K562 (cell line): Measurements from ENCODE around the gene TTLL11. TPM values are rescaled to one million over a fixed set of nuclear protein-coding genes. Genes with fewer than 3 reads are reported as not detected.

ENCODE experiments used
- ATAC-seq: fragments of 200-7000 bp; cut with Tn5 transposase; 3 replicates; pipeline ENCODE4 v1.9.1; 2020; ENCODE audit warnings: moderate library complexity
- BruUV-seq: library from RNA; stranded (reverse); fragments of 400-500 nt; replicated peaks from 2 replicates; lab custom pipeline; 2021; lab: Mats Ljungman, UMichigan
- CTCF ChIA-PET: fragments of 300-600 bp; formaldehyde crosslinking; extraction: SDS; loops from one replicate; lab custom pipeline; 2021; ENCODE audit warnings: low intra/inter-chr PET ratio; lab: Yijun Ruan, JAX
- POLR2A ChIA-PET: fragments of 300-600, 350-650 bp; sonication (Branson Sonifier 250); formaldehyde crosslinking; extraction: SDS; loops from one replicate; lab custom pipeline; 2021; ENCODE audit warnings: antibody characterized with exemption, inconsistent platforms; lab: Yijun Ruan, JAX
- DNase-seq, 4 experiments: peaks; one replicate each; pipeline versions ENCODE4 v3.0.0 to v3.0.0-alpha.2; 2011 to 2018; ENCODE audit warnings: low spot score in 3 of 4, mixed read lengths in 3 of 4; ENCODE audit errors: extremely low read depth in 1 of 4
- FAIRE-seq: peaks from 2 replicates; lab custom pipeline; 2011; peaks lifted over from hg19 to GRCh38; lab: Jason Lieb, UNC
- H2AFZ ChIP-seq: 2 replicates; pipeline ENCODE4 v1.6.0; 2011; ENCODE audit warnings: low read depth, low read length, control low read depth, inconsistent platforms
- H3K27ac ChIP-seq: fragments of 200-600 bp; 3 replicates; pipeline ENCODE4 v1.8.0; 2011; ENCODE audit warnings: low read depth, mild to moderate bottlenecking, control low read depth, inconsistent platforms, low read length, moderate library complexity, mixed read lengths; ENCODE audit errors: extremely low read depth
- H3K27me3 ChIP-seq, 2 experiments: fragments of 300-600 bp in 1 of 2; 2 replicates in 1 of 2; 3 replicates in 1 of 2; pipeline versions ENCODE4 v1.6.0 to v1.8.0; 2011; ENCODE audit warnings: inconsistent platforms in 2 of 2, low read length in 2 of 2, mild to moderate bottlenecking in 1 of 2, mixed read lengths in 1 of 2, moderate library complexity in 1 of 2; ENCODE audit not compliant: control insufficient read depth in 2 of 2, insufficient read depth in 2 of 2
- H3K36me3 ChIP-seq: fragments of 300-600 bp; 3 replicates; pipeline ENCODE4 v1.8.0; 2011; ENCODE audit warnings: mild to moderate bottlenecking, low read length, inconsistent platforms; ENCODE audit not compliant: control insufficient read depth, insufficient read depth
- H3K4me1 ChIP-seq, 2 experiments: fragments of 200-600 bp in 1 of 2; replicated peaks in 1 of 2; 2 replicates in 1 of 2; 3 replicates in 1 of 2; pipeline versions ENCODE4 v1.5.1 to v1.8.0; 2011; ENCODE audit warnings: inconsistent platforms in 2 of 2, low read length in 2 of 2, mild to moderate bottlenecking in 1 of 2, mixed read lengths in 1 of 2, moderate library complexity in 1 of 2; ENCODE audit not compliant: control insufficient read depth in 2 of 2, insufficient read depth in 2 of 2
- H3K4me2 ChIP-seq: 2 replicates; pipeline ENCODE4 v1.6.1; 2011; ENCODE audit warnings: low read length, control low read depth, inconsistent platforms, mixed read lengths; ENCODE audit not compliant: insufficient read depth
- H3K4me3 ChIP-seq: fragments of 200-600 bp; sonication (generic), shearing (Covaris generic); 2 replicates; pipeline ENCODE4 v1.5.1; 2016; ENCODE audit warnings: control low read depth, inconsistent platforms
- H3K79me2 ChIP-seq: fragments of 200-600 bp; 3 replicates; pipeline ENCODE4 v1.8.0; 2011; ENCODE audit warnings: low read length, inconsistent platforms; ENCODE audit not compliant: control insufficient read depth, insufficient read depth
- H3K9ac ChIP-seq, 2 experiments: 2 replicates each; pipeline versions ENCODE4 v1.6.0 to v1.6.1; 2011; ENCODE audit warnings: low read depth in 2 of 2, low read length in 2 of 2, control low read depth in 1 of 2, inconsistent platforms in 1 of 2, mild to moderate bottlenecking in 1 of 2, mixed read lengths in 1 of 2; ENCODE audit not compliant: insufficient read depth in 1 of 2
- H3K9me1 ChIP-seq: one replicate; pipeline ENCODE4 v1.6.0; 2011; ENCODE audit warnings: inconsistent platforms, mild to moderate bottlenecking, low read length, moderate library complexity; ENCODE audit not compliant: control insufficient read depth, insufficient read depth
- H3K9me3 ChIP-seq: replicated peaks from 2 replicates; pipeline ENCODE4 v1.5.1; 2011; ENCODE audit warnings: low read depth, low read length, inconsistent platforms; ENCODE audit not compliant: control insufficient read depth, insufficient read depth
- H4K20me1 ChIP-seq: replicated peaks from 2 replicates; pipeline ENCODE4 v1.6.1; 2011; ENCODE audit warnings: low read length, inconsistent platforms, mixed read lengths; ENCODE audit not compliant: control insufficient read depth, insufficient read depth
- E2F3 ChIP-seq: fragments of 250-450 bp; sonication (Bioruptor Pico); IDR thresholded peaks from 2 replicates; pipeline ENCODE4 v1.4.0; 2020; ENCODE audit warnings: mild to moderate bottlenecking
- EWSR1 ChIP-seq: fragments of 450-650 bp; IDR thresholded peaks from 2 replicates; pipeline ENCODE4 v1.6.1; 2018; ENCODE audit warnings: borderline replicate concordance, mild to moderate bottlenecking, low read depth, moderate library complexity; ENCODE audit not compliant: partially characterized antibody
- FOXM1 ChIP-seq, 2 experiments: fragments of 450-650 bp in 1 of 2; sonication (generic) in 1 of 2; formaldehyde crosslinking in 1 of 2; IDR thresholded peaks; 2 replicates each; pipeline versions ENCODE4 v1.6.1 to v1.9.0; 2017 to 2022; ENCODE audit warnings: low read depth in 2 of 2, mild to moderate bottlenecking in 2 of 2, missing genetic modification reagents in 1 of 2, moderate library complexity in 1 of 2
- GATAD2A ChIP-seq: fragments of 450-650 bp; IDR thresholded peaks from 2 replicates; pipeline ENCODE4 v1.6.1; 2017
- GATAD2B ChIP-seq: fragments of 450-650 bp; IDR thresholded peaks from 2 replicates; pipeline ENCODE4 v1.6.1; 2017; ENCODE audit warnings: mild to moderate bottlenecking, borderline replicate concordance
- KHSRP ChIP-seq: fragments of 450-650 bp; IDR thresholded peaks from 2 replicates; pipeline ENCODE4 v1.6.1; 2017
- MAFF ChIP-seq: IDR thresholded peaks from 2 replicates; pipeline ENCODE4 v1.6.1; 2012; ENCODE audit warnings: low read length, improper control_type of control experiment
- ZKSCAN8 ChIP-seq: fragments of 200-800 bp; sonication (Bioruptor generic); IDR thresholded peaks from 2 replicates; pipeline ENCODE4 v1.6.1; 2016; ENCODE audit warnings: missing genetic modification characterization, missing compliant biosample characterization
- ZNF316 ChIP-seq: fragments of 450-650 bp; IDR thresholded peaks from 2 replicates; pipeline ENCODE4 v1.6.1; 2016
- WGBS: fragments of 100-300 bp; shearing (Covaris generic); methylation state at CpG from one replicate; pipeline ENCODE4 v1.1.6; 2016; ENCODE audit warnings: low coverage, mixed read lengths; ENCODE audit not compliant: insufficient coverage; ENCODE audit errors: missing lambda C conversion rate; 5-methylcytosine and 5-hydroxymethylcytosine counted together
- in situ Hi-C: fragments of 300-500 bp; cut with MboI; formaldehyde crosslinking; loops from 4 replicates; pipeline ENCODE4 v1.15.0; 2018; ENCODE audit warnings: inconsistent platforms, mixed read lengths
- intact Hi-C: fragments of 100-400 bp; cut with micrococcal nuclease; formaldehyde crosslinking; loops from 2 replicates; pipeline ENCODE4 v1.14.2; 2022
- polyA plus RNA-seq, 8 experiments: library from polyadenylated mRNA; depleted of rRNA in 4 of 8; stranded (reverse) in 5 of 8; unstranded in 3 of 8; fragments of >200 nt; fragmentation: Nextera tagmentation in 2 of 8; fragmentation: Illumina TruSeq in 1 of 8; extraction: Ambion mirVana in 2 of 8; extraction: Trizol in 1 of 8; gene quantifications; 2 replicates each; pipeline versions ENCODE4 v1.2.1 to v1.2.3, GENCODE V29; 2011 to 2014; ENCODE audit warnings: inconsistent platforms in 1 of 8, missing spikeins in 1 of 8
- total RNA-seq, 7 experiments: library from RNA; depleted of rRNA in 6 of 7; stranded (reverse); fragments of >200 nt in 6 of 7; fragmentation: Illumina TruSeq in 2 of 7; extraction: Trizol in 2 of 7; gene quantifications; 2 replicates each; pipeline versions ENCODE4 v1.2.1 to v1.2.3, GENCODE V29; 2011 to 2021; ENCODE audit warnings: low replicate concordance in 1 of 7
- TF ChIP-seq, protein P1 (sequence below): sonication (generic); formaldehyde crosslinking; IDR thresholded peaks from 2 replicates; pipeline ENCODE4 v1.8.0; 2022; ENCODE audit warnings: missing genetic modification reagents, mild to moderate bottlenecking, borderline replicate concordance

Gene TTLL11
- total and polyA plus RNA-seq, 9 of the 15 experiments (the other 6 are each of a cell fraction or from before 2014, with no cell fraction given), result 0.83 to 4.4 (median 2.7) TPM

DNA sequence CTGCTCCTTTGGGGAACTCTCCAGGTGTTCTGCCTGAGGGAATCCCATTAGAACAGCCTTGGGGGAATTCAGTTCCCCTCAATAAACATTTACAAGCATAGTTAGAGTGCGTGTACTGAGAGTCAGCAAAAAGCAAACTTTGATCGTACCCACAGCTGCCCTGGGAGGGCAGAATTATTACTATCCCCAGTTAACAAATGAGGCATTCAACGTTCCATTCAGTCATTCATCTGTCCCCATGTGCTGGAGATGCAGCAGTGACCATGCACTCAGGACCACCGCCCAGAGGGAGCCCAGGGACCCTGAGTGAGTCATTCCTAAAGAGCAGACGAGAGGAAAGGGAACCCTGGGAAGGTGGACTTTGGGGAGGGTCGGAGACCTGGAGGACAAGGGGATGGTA lies 19.1 kb upstream of the TTLL11 start (continued):
- TF ChIP-seq EWSR1, result no peak

DNA sequence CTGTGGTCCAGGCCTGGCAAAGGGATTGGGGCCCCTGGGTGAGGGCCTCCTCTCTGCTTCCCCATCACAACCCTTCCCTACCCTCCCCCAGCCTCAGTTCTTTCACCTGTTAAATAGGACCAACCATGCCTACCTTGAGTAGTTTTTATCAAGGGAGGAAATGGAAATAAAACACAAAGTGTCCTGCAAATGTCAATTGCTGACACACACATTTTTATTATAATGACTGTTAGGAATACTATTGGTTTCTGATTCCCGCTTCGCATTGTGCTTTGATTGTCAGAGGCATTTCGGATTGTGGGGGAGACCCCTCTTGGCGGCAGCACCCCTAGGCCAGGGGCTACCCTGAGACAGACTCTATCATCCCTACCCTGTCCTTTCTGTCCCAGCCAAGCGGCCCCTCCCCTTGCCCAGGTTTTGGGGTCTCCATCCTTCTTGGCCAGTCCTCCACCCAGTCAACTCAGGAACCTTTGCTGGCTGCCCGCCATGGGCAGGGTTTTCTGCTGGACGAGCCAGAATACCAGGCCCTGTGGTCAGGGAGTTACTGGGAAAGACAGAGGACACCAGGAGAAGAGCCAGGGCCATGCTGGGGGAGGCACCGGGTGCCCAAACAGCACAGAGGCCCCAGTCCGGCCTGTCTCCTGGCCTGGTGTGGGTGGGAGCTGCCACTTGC lies 18.4 kb upstream of the TTLL11 start:
- Histone ChIP-seq H3K9me1 (no peaks in the 10 kb centered on the region), H4K20me1 (no peaks in the 10 kb centered on the region; the same call in 1 of the 2 replicates), H3K79me2 (no peaks in the 10 kb centered on the region), H3K9ac (no peak overlapping the region), H3K27me3 (peaks cover 0 to 30% of the 10 kb centered on the region in 2 experiments; a peak in 3 of 5 replicates), H3K4me1 (no peaks in the 10 kb centered on the region), H3K36me3 (no peaks in the 10 kb centered on the region), H3K27ac (no peak overlapping the region), H3K4me2 (no peak overlapping the region), H3K9me3 (no peaks in the 10 kb centered on the region), H3K4me3 (no peak overlapping the region), H2AFZ (no peak overlapping the region)
- DNase-seq (no peak), ATAC-seq (no peak), FAIRE-seq (no peak)
- WGBS, result 7% methylated on average over 9 of the region's 9 CpGs
- POLR2A ChIA-PET, result no interaction called here
- BruUV-seq, result no TSS peak
- intact Hi-C loops, result no loop called here
- CTCF ChIA-PET, result interaction anchor here (0.7 kb wide), 1 partner anchor 106 kb away, joined by 5 read pairs; no protein-coding TSS in a partner anchor
- in situ Hi-C loops, result no loop called here
- peak; percentile 53 for TF ChIP-seq ZNF316
- TF ChIP-seq GATAD2A, result no peak
- TF ChIP-seq FOXM1 (IDR thresholded peaks at IDR 0.05; ENCODE audit: low read depth), result no peak
- TF ChIP-seq FOXM1 (CRISPR knock-in tag; IDR thresholded peaks at IDR 0.05; ENCODE audit: low read depth), result no peak
- TF ChIP-seq MAFF, result 0 out of 2 replicates have a peak, but pooled peaks have one; percentile 10
- TF ChIP-seq, protein P1, sequence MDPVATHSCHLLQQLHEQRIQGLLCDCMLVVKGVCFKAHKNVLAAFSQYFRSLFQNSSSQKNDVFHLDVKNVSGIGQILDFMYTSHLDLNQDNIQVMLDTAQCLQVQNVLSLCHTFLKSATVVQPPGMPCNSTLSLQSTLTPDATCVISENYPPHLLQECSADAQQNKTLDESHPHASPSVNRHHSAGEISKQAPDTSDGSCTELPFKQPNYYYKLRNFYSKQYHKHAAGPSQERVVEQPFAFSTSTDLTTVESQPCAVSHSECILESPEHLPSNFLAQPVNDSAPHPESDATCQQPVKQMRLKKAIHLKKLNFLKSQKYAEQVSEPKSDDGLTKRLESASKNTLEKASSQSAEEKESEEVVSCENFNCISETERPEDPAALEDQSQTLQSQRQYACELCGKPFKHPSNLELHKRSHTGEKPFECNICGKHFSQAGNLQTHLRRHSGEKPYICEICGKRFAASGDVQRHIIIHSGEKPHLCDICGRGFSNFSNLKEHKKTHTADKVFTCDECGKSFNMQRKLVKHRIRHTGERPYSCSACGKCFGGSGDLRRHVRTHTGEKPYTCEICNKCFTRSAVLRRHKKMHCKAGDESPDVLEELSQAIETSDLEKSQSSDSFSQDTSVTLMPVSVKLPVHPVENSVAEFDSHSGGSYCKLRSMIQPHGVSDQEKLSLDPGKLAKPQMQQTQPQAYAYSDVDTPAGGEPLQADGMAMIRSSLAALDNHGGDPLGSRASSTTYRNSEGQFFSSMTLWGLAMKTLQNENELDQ (CRISPR knock-in tag), result no peak
- no peak for TF ChIP-seq ZKSCAN8 (CRISPR knock-in tag)
- no peak for TF ChIP-seq GATAD2B
- no peak for TF ChIP-seq E2F3 (CRISPR knock-in tag)
- no peak for TF ChIP-seq KHSRP
- TF ChIP-seq, all 486 proteins: peak for 2
